ENCODE data around the gene FN3K.
"Not testable (repeated sequence)": the region's sequence is repeated elsewhere in the genome, so short reads cannot be mapped to it uniquely, and the experiment has no call there.

The FN3K gene

DNA sequence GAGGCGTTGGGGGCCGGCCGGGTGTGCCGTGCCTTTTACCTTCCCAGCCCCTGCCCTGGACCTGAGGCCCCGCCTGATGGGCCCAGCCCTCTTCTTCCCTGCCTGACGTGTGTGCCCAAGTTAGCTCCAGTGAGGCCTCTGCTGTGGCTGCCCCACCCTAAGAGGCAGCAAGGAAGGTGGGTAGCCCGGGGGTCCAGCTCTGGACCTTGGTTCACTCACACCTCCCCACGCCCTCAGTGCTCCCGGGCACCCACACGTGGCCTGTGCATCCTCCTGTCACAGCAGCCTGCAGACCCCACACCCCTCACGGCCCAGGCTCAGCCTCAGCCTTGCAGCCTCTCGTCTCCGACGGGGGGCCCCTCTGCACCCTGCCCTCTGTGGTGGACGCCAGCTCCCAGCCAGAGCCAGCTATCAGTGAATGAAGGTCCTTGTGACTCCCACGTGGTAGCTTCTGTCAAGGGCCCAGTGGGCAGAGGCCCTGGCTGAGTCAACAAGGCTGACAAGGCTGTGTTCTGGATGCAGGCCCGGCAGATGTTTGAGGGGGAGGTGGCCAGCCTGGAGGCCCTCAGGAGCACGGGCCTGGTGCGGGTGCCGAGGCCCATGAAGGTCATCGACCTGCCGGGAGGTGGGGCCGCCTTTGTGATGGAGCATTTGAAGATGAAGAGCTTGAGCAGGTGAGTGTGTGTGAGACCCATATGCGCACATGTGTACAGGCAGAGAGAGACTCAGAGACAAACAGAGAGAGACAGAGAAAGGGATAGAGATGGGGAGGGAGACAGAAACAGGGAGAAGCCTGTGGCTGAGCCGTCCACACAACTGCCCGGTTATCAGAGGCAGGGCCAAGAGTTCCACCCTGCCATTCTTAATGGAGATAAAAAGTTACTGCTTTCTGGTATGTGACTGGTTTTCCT is 2.8 kb downstream of the FN3K start:
- no peak for DNase-seq

- no peak for DNase-seq
These were observed 5.7 kb downstream of the FN3K start for GRCh38 chr17:82740906-82741759.

- DNase-seq, result no peak
These were observed 8.2 kb downstream of the FN3K start for GRCh38 chr17:82743344-82744219.

DNA sequence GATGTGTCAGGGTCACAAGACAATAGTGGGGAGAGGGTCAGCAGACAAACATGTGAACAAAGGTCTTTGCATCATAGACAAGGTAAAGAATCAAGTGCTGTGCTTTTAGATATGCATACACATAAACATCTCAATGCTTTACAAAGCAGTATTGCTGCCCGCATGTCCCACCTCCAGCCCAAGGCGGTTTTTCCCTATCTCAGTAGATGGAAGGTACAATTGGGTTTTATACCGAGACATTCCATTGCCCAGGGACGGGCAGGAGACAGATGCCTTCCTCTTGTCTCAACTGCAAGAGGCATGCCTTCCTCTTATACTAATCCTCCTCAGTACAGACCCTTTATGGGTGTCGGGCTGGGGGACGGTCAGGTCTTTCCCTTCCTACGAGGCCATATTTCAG is 9.3 kb downstream of the FN3K start:
- DNase-seq, result not testable (repeated sequence)

GRCh38 chr17:82745524-82745923 is 10.1 kb downstream of the FN3K start:
- no peak for DNase-seq

DNA sequence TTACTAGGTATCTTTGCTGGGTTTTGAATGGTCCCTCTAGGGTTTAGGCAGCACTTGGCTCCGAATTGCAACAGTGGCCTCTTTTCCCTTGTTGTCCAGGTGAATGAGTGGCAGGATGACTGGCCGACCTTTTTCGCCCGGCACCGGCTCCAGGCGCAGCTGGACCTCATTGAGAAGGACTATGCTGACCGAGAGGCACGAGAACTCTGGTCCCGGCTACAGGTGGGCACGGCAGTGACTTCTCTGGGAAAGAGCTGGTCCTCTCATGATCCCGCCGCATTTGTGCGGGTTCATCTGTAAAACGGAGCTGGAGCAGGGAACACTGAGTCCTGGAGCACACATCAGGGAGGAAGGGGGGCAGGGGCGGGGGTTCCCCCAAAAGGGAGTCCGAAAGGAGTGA is 13.3 kb downstream of the FN3K start:
- no peak for DNase-seq

DNA sequence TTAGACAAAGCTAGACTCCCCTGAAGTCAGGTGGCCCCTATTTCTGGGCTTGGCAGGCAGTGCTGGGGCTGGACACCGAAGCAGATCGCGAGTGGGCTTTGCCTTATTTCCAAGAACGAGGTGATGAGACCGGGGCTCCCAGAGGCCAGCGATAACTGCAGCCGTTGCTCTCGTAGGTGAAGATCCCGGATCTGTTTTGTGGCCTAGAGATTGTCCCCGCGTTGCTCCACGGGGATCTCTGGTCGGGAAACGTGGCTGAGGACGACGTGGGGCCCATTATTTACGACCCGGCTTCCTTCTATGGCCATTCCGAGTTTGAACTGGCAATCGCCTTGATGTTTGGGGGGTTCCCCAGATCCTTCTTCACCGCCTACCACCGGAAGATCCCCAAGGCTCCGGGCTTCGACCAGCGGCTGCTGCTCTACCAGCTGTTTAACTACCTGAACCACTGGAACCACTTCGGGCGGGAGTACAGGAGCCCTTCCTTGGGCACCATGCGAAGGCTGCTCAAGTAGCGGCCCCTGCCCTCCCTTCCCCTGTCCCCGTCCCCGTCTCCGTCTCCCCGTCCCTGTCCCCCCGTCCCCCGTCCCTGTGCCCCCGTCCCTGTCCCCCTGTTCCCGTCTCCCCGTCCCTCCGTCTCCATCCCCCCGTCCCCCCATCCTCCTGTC is 15.0 kb downstream of the FN3K start:
- no peak for DNase-seq

DNA sequence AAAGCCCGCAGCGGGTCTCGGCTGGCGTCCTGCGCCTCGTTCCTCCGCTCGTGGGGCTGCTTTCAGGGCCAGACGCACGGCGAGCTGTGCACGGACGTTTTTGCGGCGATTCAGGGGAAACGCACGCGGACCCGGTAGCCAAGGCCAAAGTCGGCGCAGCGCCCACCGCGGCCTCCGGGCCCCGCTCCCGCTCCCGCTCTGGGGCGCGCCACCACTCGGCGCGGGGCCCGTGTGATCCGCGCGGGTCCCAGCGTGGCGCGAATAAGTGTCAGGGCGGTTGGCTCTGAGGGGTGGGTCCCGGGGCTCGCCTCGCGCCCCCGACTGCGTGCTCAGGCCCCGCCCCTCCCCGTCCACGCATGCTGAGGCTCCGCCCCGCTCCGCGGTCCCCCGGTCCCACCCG is 15.8 kb downstream of the FN3K start:
- DNase-seq, result peak in 1 of 2 experiments; percentile 9

DNA sequence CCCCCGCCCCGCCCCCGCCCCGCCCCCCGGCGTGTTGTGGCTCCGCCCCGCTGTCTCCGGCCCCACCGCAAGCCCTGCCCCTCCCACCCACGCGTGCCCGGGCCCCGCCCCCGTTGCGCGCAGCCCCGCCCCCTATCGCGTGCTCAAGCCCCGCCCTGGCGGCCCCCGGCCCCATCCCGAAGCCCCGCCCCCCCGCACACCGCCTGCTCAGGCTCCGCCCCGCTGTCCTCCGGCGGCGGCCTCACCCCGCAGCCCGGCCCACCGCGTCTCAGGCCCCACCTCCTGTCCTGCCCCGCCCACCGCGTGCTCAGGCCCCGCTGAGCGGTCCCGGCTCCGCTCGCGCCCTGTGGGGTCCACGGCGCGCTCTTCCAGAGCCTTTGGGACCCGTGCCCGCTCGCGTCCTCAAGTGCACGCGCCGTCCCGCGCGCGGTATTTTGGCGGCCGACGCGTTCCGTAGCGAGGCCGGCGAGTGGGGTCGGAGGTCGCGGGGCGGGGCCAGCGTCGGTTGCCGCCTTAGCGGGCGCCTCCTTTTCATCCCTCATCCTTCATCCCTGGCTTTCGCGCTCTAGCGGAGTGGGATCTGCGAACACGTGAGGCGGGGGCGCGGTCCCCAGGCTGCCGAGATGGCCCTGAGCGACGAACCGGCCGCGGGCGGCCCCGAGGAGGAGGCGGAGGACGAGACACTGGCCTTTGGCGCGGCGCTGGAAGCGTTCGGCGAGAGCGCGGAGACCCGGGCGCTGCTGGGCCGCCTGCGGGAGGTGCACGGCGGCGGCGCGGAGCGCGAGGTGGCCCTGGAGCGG is 16.4 kb downstream of the FN3K start, which contains the start of gene TBCD:
TSS of gene TBCD (plus strand) at position 495 of the 800 bp plus-strand sequence. CDS start at position 624, 129 bp downstream.
- peak; percentile 86 to 90 for DNase-seq

- DNase-seq, result no peak
These were observed 17.2 kb downstream of the FN3K start for GRCh38 chr17:82752371-82753200.

DNA sequence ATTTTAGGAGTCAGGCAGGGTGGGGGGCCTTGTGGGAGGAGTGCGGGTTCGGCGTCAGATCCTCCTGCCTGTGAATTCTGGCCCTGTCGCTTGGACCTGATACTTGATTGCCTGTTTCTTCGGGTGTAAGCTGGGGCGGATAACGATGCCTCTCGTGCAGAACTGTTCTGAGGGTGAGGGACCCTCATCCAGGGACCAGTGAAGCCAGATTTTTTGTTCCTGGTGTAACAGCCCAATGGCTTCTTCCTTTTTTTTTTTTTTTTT is 17.7 kb downstream of the FN3K start:
- no peak for DNase-seq

- no peak for DNase-seq
These were observed 19.1 kb downstream of the FN3K start for GRCh38 chr17:82754297-82755208.

DNA sequence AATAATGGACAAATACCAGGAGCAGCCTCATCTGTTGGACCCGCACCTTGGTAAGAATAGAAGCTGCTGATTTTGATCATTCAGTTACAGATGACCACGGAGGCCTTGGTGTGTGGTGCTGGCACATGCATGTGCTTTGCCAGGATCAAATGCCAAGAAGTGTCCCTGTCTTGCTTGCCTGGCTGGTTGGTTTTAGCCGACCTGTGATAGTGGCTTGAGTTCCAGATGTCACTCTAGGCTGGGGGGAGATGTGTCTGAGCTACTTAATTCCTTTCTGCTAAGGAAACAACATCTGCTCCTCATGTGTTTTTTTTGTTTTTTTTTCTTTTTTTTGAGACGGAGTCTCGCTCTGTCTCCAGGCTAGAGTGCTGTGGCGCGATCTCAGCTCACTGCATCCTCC is 20.8 kb downstream of the FN3K start:
- no peak for DNase-seq

GRCh38 chr17:82765371-82765770 is 30.0 kb downstream of the FN3K start:
- no peak for DNase-seq

DNA sequence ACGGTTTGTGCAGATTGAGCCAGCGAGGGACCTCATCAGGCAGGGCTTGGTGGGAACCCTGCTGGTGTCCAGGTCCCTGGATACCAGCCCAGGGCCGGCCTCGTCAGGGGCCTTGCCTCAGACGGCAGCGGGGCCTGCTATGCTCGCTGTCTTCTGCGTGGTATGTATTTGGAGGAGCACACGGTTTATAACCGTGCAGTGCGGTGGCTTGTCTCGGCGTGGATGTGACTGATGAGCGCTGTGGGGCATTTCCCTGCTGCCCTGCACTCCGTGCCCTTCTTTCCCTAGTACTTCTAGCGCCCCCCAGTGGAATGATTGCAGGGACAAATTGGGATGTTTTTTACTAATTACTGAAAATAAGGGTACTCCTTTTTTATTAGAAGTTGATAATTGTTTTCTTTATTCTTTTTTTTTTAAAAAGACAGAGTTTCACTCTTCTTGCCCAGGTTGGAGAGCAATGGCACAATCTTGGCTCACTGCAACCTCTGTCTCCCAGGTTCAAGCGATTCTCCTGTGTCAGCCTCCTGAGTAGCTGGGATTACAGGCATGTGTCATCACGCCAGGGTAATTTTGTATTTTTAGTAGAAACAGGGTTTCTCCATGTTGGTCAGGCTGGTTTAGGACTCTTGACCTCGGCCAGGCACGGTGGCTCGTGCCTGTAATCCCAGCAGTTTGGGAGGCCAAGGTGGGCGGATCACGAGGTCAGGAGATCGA is 31.8 kb downstream of the FN3K start:
- peak; percentile 29 for DNase-seq

GRCh38 chr17:82769041-82769440 is 33.6 kb downstream of the FN3K start:
- no peak for DNase-seq

DNA sequence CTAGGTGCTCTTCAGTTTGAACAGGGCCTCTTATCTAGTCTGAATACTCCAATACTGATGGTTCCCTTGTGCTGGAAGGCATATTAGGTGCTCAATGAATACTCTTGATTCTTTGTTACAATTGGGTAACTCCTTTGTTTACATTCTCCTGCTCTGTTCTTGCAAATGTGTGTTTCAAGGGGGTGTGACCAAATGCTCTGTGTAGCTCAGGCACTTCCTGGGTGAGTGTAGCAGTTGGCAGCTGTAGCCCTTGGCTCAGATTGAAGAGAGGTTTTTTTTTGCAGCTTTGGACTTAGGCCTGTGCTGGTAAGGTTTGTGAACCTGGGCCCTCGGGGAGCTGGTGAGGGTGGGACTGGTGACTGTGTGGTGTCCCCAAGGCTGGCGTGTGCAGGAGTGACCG is 36.6 kb downstream of the FN3K start:
- no peak for DNase-seq

- DNase-seq, result not testable (repeated sequence)
These were observed 39.0 kb downstream of the FN3K start for GRCh38 chr17:82774456-82774855.

Data from activated CD4-positive, alpha-beta T cell treated with anti-CD3 and anti-CD28 coated beads, Interleukin-2, amount 50 U/mL, for 4 hours (primary cell).